ENCODE data around the gene NCR1.
"Not testable (repeated sequence)": the region's sequence is repeated elsewhere in the genome, so short reads cannot be mapped to it uniquely, and the experiment has no call there.

The NCR1 gene

DNA sequence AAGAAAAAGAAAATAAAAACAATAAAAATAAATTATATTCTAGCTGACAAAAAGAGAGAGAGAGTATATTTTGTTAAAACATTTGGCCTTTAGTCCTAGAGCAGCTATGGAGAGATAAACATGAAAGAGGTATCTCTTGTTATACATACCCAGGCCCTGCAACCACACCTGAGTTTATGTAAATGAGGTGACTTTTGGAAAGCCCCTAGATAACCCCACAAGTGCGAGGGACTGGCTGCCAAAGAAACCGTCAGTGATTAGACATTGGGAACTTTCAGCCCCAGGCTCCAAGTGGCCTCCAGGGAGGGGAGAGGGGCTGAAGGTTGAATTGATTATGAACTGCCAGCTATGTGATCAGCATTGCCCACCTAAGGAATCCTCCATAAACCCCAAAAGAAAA, 43.5 kb downstream of the NCR1 start:
- H3K27ac ChIP-seq (ENCODE audit: low read length, poor library complexity, severe bottlenecking) = no peak overlapping the region
- no peak overlapping the region for H2AFZ ChIP-seq (ENCODE audit: low read depth, low read length)
- no peaks in the 10 kb centered on the region for H3K36me3 ChIP-seq (ENCODE audit: control insufficient read depth in 1 of 2, insufficient read depth in 2 of 2, low read depth in 1 of 2, low read length in 2 of 2)
- no peak overlapping the region for H3K4ac ChIP-seq (ENCODE audit: low read depth in 1 of 2, low read length in 2 of 2)
- no peak overlapping the region for H4K8ac ChIP-seq (ENCODE audit: low read length)
- H3K23ac ChIP-seq (ENCODE audit: low read length in 2 of 2) = no peak overlapping the region
- WGBS = 69% methylated on average over 2 of the region's 2 CpGs
- no peaks in the 10 kb centered on the region for H3K79me1 ChIP-seq (replicated peaks; ENCODE audit: low read length, poor library complexity, severe bottlenecking)
- no peak overlapping the region for H2BK5ac ChIP-seq (ENCODE audit: low read depth, low read length, poor library complexity, severe bottlenecking)
- H3K4me2 ChIP-seq (ENCODE audit: low read length, poor library complexity, severe bottlenecking) = no peak overlapping the region
- H3K9ac ChIP-seq (ENCODE audit: low read length) = no peak overlapping the region
- H2AK5ac ChIP-seq (ENCODE audit: low read length, severe bottlenecking) = no peak overlapping the region
- no peaks in the 10 kb centered on the region for H3K9me3 ChIP-seq (ENCODE audit: control insufficient read depth, low read length)
- no peak overlapping the region for H2BK15ac ChIP-seq (ENCODE audit: low read depth, poor library complexity, severe bottlenecking)
- no peak for DNase-seq
- no peak overlapping the region for H2BK120ac ChIP-seq (ENCODE audit: low read depth, low read length)
- H3K27me3 ChIP-seq (ENCODE audit: control insufficient read depth in 1 of 2, insufficient read depth in 1 of 2, low read length in 2 of 2) = no peaks in the 10 kb centered on the region
- no peak overlapping the region for H3K14ac ChIP-seq (ENCODE audit: low read length in 2 of 2)
- no peaks in the 10 kb centered on the region for H3K4me1 ChIP-seq (ENCODE audit: control insufficient read depth, insufficient read depth, low read depth, low read length)
- no peak overlapping the region for H3K18ac ChIP-seq (ENCODE audit: low read depth in 1 of 2, low read length in 2 of 2)
- no peak overlapping the region for H2BK12ac ChIP-seq (ENCODE audit: low read length in 2 of 2)
- H3K4me3 ChIP-seq (ENCODE audit: insufficient read depth in 1 of 2, low read depth in 1 of 2, low read length in 2 of 2) = no peak overlapping the region
- no peak overlapping the region for H4K91ac ChIP-seq (ENCODE audit: low read length)

DNA sequence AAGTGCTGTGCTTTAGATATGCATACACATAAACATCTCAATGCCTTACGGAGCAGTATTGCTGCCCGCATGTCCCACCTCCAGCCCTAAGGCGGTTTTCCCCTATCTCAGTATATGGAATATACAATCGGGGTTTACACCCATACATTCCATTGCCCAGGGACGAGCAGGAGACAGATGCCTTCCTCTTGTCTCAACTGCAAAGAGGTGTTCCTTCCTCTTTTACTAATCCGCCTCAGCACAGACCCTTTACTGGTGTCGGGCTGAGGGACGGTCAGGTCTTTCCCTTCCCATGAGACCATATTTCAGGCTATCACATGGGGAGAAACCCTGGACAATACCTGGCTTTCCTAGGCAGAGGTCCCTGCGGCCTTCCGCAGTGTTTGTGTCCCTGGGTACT, 44.6 kb downstream of the NCR1 start:
- H3K27me3 ChIP-seq (ENCODE audit: control insufficient read depth in 1 of 2, insufficient read depth in 1 of 2, low read length in 2 of 2) = not testable (repeated sequence)

DNA sequence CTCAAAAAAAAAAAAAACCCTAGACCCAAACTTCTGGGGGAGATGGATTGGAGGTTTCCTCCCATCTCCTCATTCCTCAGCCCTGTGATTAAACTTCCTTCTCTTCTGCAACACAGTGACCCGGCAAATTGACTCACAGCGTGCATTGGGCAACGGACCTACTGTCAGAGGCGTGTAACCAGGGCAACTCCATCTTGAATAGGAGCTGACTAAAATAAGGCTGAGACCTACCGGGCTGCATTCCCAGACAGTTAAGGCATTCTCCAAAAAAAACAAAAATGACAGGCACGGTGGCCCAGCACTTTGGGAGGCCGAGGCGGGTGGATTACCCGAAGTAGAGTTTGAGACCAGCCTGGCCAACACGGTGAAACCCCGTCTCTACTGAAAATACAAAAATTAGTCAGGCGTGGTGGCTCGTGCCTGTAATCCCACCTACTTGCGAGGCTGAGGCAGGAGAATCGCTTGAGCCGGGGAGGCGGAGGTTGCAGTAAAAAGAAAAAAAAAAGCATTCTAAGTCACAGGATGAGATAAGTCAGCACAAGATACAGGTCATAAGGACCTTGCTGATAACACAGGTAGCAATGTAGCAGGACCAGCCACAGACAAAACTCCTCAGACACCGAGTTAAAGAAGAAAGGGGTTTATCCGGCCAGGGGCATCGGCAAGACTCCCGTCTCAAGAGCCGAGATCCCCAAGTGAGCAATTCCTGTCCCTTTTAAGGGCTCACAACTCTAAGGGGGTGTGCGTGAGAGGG, 46.8 kb downstream of the NCR1 start:
- Histone ChIP-seq H4K91ac (ENCODE audit: low read length) (no peak overlapping the region), H3K4ac (ENCODE audit: low read depth in 1 of 2, low read length in 2 of 2) (no peak overlapping the region), H3K14ac (ENCODE audit: low read length in 2 of 2) (no peak overlapping the region), H3K4me1 (ENCODE audit: control insufficient read depth, insufficient read depth, low read depth, low read length) (no peaks in the 10 kb centered on the region), H2BK15ac (ENCODE audit: low read depth, poor library complexity, severe bottlenecking) (no peak overlapping the region), H2BK5ac (ENCODE audit: low read depth, low read length, poor library complexity, severe bottlenecking) (no peak overlapping the region), H2AFZ (ENCODE audit: low read depth, low read length) (no peak overlapping the region), H3K18ac (ENCODE audit: low read depth in 1 of 2, low read length in 2 of 2) (no peak overlapping the region), H2BK120ac (ENCODE audit: low read depth, low read length) (no peak overlapping the region), H3K4me2 (ENCODE audit: low read length, poor library complexity, severe bottlenecking) (no peak overlapping the region), H3K23ac (ENCODE audit: low read length in 2 of 2) (no peak overlapping the region), H3K4me3 (ENCODE audit: insufficient read depth in 1 of 2, low read depth in 1 of 2, low read length in 2 of 2) (no peak overlapping the region), H2AK5ac (ENCODE audit: low read length, severe bottlenecking) (no peak overlapping the region), H3K27ac (ENCODE audit: low read length, poor library complexity, severe bottlenecking) (no peak overlapping the region), H3K9me3 (ENCODE audit: control insufficient read depth, low read length) (no peaks in the 10 kb centered on the region), H3K79me1 (replicated peaks; ENCODE audit: low read length, poor library complexity, severe bottlenecking) (no peaks in the 10 kb centered on the region), H3K9ac (ENCODE audit: low read length) (no peak overlapping the region), H3K27me3 (ENCODE audit: control insufficient read depth in 1 of 2, insufficient read depth in 1 of 2, low read length in 2 of 2) (no peaks in the 10 kb centered on the region), H4K8ac (ENCODE audit: low read length) (no peak overlapping the region), H3K36me3 (ENCODE audit: control insufficient read depth in 1 of 2, insufficient read depth in 2 of 2, low read depth in 1 of 2, low read length in 2 of 2) (no peaks in the 10 kb centered on the region), H2BK12ac (ENCODE audit: low read length in 2 of 2) (no peak overlapping the region)
- 89% methylated on average over 23 of the region's 23 CpGs for WGBS
- no peak for DNase-seq

More for the DNA sequence above, 44.6 kb downstream of the NCR1 start:
- H2BK12ac ChIP-seq (ENCODE audit: low read length in 2 of 2); H2BK15ac ChIP-seq (ENCODE audit: low read depth, poor library complexity, severe bottlenecking); H2BK120ac ChIP-seq (ENCODE audit: low read depth, low read length); H2BK5ac ChIP-seq (ENCODE audit: low read depth, low read length, poor library complexity, severe bottlenecking); H3K27ac ChIP-seq (ENCODE audit: low read length, poor library complexity, severe bottlenecking); H3K4ac ChIP-seq (ENCODE audit: low read depth in 1 of 2, low read length in 2 of 2); H3K23ac ChIP-seq (ENCODE audit: low read length in 2 of 2); DNase-seq; H3K4me3 ChIP-seq (ENCODE audit: insufficient read depth in 1 of 2, low read depth in 1 of 2, low read length in 2 of 2); H3K9me3 ChIP-seq (ENCODE audit: control insufficient read depth, low read length); H4K91ac ChIP-seq (ENCODE audit: low read length); H3K4me1 ChIP-seq (ENCODE audit: control insufficient read depth, insufficient read depth, low read depth, low read length); H2AK5ac ChIP-seq (ENCODE audit: low read length, severe bottlenecking); H3K18ac ChIP-seq (ENCODE audit: low read depth in 1 of 2, low read length in 2 of 2); H3K36me3 ChIP-seq (ENCODE audit: control insufficient read depth in 1 of 2, insufficient read depth in 2 of 2, low read depth in 1 of 2, low read length in 2 of 2); H3K79me1 ChIP-seq (replicated peaks; ENCODE audit: low read length, poor library complexity, severe bottlenecking); H4K8ac ChIP-seq (ENCODE audit: low read length); H3K4me2 ChIP-seq (ENCODE audit: low read length, poor library complexity, severe bottlenecking); H2AFZ ChIP-seq (ENCODE audit: low read depth, low read length); H3K14ac ChIP-seq (ENCODE audit: low read length in 2 of 2); H3K9ac ChIP-seq (ENCODE audit: low read length): not testable (repeated sequence)
- WGBS = 54% methylated on average over 8 of the region's 10 CpGs

DNA sequence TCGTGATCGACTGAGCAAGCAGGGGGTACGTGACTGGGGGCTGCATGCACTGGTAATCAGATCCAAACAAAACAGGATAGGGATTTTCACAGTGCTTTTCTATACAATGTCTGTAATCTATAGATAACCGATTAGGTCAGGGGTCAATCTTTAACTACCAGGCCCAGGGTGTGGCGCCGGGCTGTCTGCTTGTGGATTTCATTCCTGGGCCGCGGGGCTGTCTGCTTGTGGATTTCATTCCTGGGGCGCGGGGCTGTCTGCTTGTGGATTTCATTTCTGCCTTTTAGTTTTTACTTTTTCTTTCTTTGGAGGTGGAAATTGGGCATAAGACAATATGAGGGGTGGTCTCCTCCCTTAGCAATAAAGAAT, 47.4 kb downstream of the NCR1 start:
- H3K4ac ChIP-seq (ENCODE audit: low read depth in 1 of 2, low read length in 2 of 2); DNase-seq; H2BK120ac ChIP-seq (ENCODE audit: low read depth, low read length); H2BK15ac ChIP-seq (ENCODE audit: low read depth, poor library complexity, severe bottlenecking); H3K27ac ChIP-seq (ENCODE audit: low read length, poor library complexity, severe bottlenecking); H2BK12ac ChIP-seq (ENCODE audit: low read length in 2 of 2); H4K8ac ChIP-seq (ENCODE audit: low read length); H3K36me3 ChIP-seq (ENCODE audit: control insufficient read depth in 1 of 2, insufficient read depth in 2 of 2, low read depth in 1 of 2, low read length in 2 of 2); H3K27me3 ChIP-seq (ENCODE audit: control insufficient read depth in 1 of 2, insufficient read depth in 1 of 2, low read length in 2 of 2); H3K79me1 ChIP-seq (replicated peaks; ENCODE audit: low read length, poor library complexity, severe bottlenecking); H3K18ac ChIP-seq (ENCODE audit: low read depth in 1 of 2, low read length in 2 of 2); H3K9me3 ChIP-seq (ENCODE audit: control insufficient read depth, low read length); H2AK5ac ChIP-seq (ENCODE audit: low read length, severe bottlenecking); H3K4me2 ChIP-seq (ENCODE audit: low read length, poor library complexity, severe bottlenecking); H2BK5ac ChIP-seq (ENCODE audit: low read depth, low read length, poor library complexity, severe bottlenecking); H3K14ac ChIP-seq (ENCODE audit: low read length in 2 of 2); H3K4me3 ChIP-seq (ENCODE audit: insufficient read depth in 1 of 2, low read depth in 1 of 2, low read length in 2 of 2); H2AFZ ChIP-seq (ENCODE audit: low read depth, low read length); H4K91ac ChIP-seq (ENCODE audit: low read length); H3K23ac ChIP-seq (ENCODE audit: low read length in 2 of 2); H3K4me1 ChIP-seq (ENCODE audit: control insufficient read depth, insufficient read depth, low read depth, low read length); H3K9ac ChIP-seq (ENCODE audit: low read length): not testable (repeated sequence)
- 85% methylated on average over 10 of the region's 10 CpGs for WGBS
